Measurements from ENCODE around the gene COX19.

The COX19 gene

DNA sequence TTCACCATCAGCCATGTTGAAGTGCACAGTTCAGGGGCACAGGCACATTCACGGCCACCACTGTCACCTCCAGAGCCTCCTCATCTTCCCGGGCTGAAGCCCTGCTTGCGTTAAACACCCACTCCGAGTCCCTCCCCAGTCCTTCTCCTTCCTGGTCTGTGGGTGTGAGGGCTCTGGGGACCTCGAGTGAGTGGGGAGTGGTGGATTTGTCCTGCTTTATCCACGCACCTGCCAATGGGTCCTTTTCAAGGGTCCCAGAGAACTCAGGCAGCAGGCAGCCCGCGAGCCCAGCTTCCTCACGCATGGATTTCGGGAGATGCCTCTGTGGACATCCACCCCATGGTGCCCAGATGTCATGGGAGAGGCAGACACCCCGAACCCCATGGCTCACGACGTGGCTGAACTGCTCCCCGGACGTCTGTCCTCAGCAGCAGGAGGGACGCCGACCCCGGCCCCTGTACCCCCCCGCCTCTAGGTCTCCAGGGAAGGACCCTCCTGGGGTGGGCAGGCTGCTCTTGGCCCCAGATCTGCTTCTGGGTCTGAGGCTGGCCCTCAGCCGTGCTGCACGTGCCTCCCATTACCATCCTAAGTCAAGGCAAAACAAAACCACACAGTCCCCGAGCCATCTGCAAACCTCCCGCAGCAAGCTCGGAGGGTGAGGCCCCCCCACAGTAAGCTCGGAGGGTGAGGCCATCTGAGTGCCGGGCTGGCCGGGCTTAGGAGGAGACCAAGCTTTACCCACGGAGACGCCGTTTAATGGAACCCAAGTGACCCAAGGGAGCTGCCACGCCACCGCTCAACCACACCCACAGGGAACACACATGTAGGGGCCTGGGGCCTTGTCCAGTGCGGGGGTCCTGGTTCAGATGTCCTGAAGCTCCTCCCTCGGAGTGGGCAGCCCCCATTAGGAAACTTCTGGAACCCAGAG lies 16.6 kb upstream of the COX19 start:
- no peak for DNase-seq

DNA sequence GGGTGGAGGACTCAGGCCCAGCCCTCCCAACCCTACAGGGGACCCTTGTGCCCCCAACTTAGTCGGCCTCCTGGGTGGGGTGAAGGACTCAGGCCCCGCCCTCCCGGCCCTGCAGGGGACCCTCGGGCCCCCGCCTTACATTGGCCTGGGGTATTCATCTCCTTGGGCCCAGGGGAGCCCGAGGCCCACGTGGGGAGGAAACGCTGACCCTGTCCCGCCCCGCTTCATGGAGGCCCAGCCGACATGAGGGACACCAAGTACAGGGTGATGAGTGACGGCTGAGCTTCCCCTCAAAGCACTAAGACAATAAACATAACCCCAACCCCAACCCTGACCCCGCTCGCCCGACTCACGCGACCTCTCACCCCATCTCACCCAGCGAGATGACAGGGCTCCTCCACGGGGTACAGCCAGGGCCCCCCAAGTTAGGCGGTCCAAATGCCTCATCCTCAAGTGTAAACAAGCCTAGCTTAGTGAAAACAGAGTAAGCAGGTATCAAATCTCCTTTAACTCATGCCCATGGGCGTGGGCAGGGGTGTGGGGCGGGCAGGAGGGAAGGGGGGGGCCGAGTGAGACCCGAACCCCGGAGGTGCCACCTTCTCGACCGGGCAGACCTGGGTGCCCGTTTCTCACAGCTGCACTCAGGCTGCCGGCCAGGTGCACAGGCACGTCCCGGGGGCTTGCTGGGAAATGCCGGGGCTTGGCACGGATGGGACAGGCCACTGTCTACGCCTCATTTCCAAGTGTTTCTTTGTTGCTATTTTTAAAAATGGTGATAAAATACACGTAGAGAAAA lies 15.8 kb upstream of the COX19 start:
- no peak for DNase-seq

DNA sequence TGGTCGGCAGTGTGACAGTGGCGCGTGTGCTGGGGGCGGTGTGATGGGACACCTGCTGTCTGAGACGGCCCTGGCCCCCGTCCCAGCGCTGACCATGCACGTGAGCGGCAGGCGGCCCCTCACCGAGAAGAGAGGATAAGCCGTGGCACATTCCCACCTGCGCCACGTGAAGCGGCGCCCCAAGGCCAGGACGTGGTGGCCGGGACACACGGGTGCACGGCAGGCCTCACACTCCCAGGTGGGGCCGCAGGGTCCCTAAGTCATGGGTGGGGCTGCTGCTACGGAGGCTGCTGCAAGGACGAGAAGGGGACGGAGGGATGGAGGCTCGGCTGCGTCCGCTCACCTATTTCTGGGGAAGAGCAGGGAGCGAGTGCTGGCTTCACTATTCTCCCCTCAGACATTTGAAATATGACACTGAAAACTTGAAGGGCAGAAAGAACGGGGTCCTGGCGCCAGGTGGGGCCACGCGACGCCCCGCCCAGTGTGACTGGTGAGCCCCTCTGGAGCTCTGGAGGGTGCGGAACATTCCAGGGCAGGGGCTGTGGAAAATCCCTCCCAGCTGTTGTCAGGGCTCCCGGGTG lies 15.1 kb upstream of the COX19 start:
- DNase-seq: no peak

DNA sequence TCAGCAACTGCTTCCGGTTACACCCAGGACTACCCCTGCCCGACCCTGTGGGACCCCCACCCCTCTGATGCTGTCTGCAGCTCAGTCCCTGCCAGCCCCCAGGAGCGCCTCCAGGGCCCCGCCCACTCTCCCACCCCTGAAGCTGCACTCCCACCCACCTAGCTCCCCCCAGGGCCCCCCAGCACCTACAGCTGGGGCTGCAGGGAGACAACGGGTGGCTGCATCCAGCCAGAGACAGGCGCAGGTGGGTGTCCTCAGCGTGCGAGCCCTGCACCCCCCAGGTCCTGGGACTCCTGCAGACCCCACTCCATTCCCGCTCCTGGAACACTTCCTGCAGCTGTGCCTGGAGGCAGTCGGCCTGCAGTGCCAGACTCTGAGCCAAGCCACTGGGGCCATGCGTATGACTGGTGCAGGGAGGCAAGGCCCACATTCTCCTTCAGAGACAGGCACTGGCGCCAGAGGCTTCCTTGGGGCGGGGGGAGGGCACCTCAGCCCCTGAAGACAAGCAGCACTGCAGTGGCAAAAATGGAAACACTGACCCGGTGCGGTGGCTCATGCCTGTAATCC lies 13.7 kb upstream of the COX19 start:
- DNase-seq: no peak

DNA sequence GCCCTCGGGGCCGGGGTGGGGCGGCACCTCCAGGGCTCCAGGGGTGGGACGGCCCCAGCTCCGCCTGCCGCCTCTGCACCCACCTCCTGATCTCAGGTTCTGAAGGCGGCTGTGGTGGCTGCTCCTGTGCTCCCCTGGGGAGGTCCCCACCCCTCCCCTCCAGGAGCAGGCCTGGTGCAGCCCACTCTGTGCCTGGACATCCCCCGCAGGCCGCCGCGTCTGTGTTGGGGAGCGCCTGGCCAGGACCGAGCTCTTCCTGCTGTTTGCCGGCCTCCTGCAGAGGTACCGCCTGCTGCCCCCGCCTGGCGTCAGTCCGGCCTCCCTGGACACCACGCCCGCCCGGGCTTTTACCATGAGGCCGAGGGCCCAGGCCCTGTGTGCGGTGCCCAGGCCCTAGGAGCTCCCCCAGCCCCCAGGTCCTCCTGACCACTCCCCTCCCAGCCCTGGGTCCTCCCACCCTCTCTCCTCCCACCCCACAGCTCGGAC lies 13.1 kb upstream of the COX19 start:
- DNase-seq: no peak

DNA sequence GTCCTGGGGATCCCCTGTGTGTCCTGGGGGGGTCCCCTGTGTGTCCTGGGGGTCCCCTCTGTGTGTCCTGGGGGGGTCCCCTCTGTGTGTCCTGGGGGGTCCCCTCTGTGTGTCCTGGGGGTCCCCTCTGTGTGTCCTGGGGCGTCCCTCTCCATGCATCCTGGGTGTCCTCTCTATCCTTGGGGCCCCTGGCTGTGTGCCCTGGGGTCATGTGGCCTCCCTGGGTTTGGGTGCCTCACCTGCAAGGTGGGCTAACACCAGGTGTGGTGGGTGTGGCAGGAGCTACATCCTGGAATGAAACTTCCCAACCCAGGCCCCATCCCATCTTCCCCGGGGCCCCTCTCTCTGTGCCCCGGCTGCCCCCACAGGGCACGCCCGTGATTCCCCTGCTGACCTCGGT lies 12.6 kb upstream of the COX19 start:
- DNase-seq: no peak

DNA sequence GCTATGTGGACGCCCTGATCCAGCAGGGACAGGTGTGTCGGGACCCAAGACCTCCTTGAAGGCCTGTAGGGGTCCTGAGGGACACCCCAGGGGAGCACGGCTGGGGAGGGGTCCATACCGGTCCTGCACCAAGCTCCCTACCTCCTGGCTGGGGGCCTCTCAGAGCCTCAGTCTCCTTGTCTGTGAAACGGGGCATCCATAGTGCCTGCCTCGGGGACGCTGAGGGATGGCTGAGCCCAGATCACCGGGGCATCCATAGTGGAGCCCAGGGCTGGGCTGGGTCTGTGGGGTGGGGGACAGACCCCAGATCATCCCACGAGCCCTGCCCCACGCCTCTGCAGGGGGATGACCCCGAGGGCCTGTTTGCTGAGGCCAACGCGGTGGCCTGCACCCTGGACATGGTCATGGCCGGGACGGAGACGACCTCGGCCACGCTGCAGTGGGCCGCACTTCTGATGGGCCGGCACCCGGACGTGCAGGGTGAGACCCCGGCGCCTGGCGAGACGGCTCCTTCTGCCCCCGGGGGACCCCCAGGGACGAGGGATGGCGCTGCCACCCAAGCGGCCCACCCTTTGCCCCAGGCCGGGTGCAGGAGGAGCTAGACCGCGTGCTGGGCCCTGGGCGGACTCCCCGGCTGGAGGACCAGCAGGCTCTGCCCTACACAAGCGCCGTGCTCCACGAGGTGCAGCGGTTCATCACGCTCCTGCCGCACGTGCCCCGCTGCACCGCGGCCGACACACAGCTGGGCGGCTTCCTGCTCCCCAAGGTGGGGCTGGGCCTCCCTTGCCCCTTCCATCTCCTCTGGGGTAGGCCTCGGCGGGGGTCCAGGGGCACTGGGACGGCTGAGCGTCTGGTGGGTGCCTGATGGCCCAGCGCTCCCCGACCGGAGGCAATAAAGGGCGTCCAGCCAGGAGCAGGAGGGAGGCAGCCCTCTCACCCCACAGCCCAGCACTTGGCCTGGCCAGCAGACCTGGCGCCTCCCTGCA lies 11.7 kb upstream of the COX19 start:
- DNase-seq: no peak

DNA sequence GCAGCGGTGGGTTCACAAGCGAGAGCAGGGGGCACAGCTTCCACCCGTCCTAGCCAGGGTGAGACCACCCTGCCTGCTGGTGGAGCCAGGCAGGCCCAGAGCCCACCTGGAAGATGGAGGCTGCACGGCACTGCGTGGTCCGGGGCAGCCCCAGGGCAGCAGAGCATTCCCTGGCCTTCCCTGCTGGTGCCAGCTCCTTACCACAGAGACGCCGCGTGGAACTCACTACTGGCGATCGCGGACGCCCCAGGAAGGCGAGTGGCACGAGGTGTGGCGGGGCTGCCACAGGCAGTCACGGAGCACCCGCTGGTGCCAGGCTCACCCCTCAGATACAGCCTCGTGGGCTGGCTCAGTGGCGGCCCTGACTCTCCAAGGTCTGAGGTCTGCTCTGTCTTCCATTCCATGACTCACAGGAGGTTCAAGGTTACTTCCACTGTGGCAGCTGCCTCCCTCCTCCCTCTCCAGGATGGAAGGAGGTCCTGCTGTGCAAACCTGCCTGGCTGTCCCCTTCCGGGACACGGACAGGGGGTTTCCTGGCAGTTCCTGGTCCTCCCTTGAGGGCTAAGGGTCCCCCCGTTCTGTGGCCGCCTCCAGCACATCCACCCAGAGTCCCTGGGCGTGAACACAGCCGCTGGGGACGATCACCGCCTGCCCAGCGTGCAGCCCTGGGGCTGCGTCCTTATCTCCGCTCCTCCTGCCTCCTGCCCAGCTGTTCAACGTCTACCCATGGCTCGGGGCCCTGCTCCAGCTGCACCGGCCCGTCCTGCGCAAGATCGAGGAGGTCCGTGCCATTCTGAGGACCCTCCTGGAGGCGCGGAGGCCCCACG lies 10.8 kb upstream of the COX19 start:
- no peak for DNase-seq

DNA sequence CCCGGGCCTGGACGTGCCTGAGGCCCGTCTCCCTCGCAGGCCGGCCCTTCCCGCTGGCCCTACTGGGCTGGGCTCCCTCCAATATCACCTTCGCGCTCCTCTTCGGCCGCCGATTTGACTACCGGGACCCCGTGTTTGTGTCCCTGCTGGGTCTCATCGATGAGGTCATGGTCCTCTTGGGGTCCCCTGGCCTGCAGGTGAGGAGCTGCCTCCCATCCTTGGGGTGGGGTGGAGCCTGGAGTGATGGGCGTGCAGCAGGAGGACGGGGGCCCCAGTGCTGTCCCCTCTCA lies 9.7 kb upstream of the COX19 start:
- no peak for DNase-seq

DNA sequence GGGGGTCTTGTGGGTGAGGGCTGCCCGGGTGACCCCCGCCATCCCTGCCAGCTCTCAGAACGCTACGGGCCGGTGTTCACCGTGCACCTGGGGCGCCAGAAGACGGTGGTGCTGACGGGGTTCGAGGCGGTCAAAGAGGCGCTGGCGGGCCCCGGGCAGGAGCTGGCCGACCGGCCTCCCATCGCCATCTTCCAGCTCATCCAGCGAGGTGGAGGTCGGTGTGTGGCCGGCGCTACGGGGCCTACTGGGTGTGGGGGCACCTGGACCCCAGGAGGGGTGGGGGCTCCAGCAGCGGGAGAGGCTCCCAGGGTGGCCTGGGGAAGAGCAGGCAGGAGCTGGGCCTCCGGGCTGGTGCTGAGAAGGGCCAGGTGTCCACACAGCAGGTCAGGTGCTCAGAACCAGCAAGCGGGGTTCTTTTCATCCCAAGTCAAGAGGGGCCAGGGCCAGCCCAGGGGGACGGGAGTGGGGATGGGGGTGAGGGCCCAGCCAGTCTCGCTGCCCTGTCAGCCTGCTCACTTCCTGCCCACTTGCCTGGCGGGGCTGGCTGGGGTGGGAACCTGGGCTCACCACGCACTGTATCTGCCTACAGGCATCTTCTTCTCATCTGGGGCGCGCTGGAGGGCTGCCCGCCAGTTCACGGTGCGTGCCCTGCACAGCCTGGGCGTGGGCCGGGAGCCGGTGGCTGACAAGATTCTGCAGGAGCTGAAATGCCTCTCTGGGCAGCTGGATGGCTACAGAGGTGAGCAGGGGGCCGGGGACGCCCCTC lies 9.2 kb upstream of the COX19 start:
- no peak for DNase-seq

DNA sequence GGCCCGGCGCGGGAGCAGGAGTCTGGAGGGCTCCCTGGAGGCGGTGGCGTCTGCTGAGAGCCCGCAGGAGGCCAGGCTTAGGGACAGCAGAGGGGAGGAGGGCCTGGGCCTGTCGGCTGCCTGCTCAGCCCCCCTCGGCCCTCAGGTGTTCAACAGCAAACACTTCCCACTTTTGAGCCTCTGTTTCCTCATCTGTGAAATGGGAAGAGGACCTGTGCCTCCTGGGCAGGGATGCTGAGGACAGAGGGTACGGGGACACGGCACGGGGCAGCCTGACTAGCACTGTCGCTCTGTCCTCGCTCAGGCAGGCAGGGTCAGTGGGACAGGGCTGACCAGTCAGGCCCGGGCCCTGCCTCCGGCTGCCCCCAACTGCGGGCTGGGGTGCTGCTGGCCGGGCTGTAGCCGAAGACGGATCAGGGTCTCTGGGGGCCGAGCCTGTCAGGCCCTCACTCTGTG lies 8.3 kb upstream of the COX19 start:
- no peak for DNase-seq

DNA sequence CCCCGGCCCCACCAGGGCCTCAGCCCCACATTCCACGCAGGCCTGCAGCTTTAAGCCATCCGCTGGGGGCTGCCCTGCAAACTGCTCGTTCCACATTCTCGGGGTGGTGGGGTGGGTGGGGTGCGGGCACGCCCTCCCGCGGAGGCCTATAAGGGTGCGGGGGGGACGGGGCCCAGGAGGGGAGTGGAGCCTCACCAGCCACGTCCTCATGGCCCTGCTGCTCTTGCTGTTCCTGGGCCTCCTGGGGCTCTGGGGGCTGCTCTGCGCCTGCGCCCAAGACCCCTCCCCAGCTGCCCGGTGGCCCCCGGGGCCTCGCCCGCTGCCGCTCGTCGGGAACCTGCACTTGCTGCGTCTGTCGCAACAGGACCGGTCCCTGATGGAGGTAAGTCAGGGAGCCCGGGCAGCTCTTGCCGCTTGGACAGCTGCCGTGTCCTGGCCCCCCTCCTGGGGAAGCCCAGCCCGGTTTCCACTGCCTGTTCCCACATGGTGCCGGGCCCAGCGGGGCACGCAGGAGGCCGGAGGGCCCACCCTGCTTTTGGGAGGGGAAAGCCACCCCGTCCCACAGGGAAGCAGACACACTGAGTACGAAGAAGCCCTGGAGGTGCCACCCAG lies 7.8 kb upstream of the COX19 start, which contains the start of gene CYP2W1:
TSS of gene CYP2W1 (plus strand) at position 178 of the 612 bp plus-strand sequence. CDS start at position 209, 31 bp downstream.
- no peak for DNase-seq

DNA sequence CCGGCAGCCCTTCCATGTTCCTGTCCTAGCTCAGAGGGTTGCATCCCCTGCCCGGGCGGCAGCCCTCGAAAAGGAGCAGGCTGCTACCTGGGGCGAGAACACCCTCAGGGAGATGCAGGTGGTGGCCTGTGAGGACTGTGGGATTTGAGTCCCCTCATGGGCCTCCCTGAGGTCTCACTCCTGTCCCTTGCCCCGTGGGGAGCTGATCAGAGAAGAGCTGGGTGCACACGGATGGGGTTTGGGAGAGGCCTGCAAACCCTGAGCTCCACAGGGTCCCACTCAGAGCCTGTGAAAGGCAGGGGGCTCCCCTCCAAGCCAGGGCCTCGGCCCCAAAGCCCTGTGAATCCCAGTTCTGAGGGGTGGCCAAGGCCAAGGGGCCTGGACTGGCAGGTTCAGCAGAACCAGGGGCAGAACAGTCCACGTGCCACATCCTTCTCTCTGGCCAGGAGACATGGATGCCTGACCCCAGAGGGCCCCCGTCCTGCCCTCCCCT lies 7.2 kb upstream of the COX19 start:
- no peak for DNase-seq

DNA sequence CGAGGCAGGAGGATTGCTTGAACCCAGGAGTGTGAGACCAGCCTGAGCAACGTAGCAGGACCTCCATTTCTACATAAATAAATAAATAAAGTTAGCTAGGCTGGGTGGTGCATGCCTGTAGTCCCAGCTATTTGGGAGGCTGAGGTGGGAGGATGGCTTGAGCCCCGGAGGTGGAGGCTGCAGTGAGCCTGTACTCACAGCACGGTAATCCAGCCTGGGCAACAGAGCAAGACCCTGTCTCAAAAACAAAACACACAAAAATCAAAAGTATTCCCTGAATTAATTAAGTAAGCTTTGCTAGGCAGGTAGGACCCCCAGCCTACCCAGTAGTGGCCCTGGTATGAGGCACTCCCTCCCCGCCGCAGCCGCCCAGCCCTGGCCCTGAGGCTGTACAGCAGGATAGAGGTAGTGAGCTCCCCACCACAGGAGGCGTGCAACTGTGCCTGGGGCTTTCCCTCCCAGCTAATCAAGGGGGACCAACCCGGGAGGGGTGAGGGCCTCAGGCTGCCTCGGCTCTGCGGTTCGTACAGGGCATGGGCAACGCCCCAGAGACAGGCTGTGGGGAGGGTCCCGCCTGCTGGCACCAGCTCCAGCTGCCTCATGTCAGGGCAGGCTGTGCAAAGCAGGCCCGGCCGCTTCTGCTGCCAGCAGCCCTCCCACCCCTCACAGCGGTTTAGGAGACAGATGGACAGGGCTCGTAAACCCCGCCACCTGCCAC lies 6.6 kb upstream of the COX19 start:
- DNase-seq: no peak

DNA sequence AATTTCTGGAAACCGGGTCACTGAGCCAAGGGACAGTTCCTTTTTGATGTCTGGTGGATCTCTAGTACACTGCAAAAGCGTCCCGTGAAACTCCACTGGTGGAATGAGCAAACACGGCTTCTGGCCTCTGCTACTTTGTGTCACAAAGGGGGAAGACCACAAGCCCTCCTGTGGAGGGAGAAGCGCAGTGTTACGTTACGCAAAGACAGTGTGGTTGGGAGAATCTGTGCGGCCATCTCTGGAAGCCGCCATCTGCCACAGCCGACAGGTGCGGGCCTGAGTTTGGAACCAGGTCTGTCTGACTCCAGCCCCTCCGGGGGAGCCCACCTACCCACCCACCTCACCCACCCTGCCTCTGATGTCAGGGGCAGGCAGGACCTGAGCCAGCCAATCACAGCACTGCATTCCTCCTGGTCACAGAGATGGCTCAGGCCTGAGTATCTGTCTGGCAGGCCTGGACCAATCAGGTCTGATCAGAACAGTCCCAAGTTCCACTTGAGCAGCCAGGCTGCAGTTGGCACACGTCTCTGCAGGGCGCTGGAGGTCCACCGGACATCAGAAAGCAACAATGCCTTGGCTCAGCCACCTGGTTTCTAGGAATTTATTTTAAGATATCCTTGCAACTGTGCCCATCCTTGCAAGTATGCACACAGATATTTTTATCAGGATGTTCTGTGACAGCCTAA lies 4.7 kb upstream of the COX19 start:
- DNase-seq: no peak

DNA sequence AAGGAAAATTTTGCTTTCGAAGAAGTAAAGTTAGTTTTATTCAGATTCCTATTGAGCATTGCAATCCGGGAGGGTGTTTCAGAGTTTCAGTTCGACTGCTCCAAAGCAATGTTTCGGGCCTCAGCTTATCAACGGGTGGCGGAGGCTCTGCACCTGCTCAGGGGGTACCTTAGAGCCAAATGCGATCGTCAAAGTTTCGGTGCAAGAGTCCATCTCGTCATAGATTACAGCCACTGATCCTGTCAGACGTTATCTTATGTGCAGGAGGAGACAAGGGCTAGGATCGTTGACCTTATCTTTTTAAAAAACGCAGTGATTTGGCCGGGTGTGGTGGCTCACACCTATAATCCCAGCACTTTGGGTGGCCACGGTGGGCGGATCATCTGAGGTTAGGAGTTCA lies 3.8 kb upstream of the COX19 start:
- no peak for DNase-seq

DNA sequence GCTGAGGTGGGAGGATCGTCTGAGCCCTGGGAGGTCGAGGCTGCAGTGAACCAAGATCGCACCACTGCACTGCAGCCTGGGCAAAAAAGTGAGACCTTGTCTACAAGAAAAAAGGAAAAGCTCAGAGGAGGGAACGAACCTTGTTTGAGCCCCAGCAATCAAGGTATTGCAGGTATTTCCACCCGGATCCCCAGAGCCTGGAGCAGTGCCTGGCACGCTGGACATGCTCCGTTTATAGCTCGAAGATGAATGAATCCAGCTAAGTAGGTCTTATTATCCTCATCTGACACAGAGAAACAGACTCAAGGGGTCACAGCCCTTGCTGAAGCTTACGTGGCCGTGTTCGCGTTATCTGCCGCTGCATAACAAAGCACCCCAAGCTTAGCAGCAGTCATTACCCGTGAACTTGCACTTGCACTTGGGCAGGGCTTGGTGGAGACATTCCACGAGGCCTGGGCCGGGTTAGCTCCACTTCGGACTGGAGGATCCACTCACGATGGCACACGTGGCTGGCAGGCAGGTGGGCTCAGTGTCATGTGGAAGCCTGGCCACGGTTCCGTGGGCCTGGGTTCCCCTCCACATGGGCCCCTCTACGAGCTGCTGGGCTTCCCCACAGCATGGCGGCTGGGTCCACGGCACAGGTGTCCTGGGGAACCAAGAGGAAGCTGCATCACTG lies 3.2 kb upstream of the COX19 start:
- DNase-seq: no peak

DNA sequence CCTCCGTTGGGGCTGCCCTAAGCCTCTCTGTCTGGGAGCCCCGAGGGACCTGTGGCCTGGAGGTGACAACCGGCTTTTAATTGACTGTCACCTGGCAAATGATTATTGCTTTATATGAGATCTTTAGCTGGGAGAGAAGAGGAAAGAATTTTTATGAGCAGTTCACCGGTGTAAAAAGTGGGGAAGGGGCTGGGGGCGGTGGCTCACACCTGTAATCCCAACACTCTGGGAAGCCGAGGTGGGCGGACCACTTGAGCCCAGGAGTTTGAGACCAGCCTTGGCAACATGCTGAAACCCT lies 2.6 kb upstream of the COX19 start:
- no peak for DNase-seq
